Measurements from ENCODE around the gene RBFOX1.

The RBFOX1 gene

DNA sequence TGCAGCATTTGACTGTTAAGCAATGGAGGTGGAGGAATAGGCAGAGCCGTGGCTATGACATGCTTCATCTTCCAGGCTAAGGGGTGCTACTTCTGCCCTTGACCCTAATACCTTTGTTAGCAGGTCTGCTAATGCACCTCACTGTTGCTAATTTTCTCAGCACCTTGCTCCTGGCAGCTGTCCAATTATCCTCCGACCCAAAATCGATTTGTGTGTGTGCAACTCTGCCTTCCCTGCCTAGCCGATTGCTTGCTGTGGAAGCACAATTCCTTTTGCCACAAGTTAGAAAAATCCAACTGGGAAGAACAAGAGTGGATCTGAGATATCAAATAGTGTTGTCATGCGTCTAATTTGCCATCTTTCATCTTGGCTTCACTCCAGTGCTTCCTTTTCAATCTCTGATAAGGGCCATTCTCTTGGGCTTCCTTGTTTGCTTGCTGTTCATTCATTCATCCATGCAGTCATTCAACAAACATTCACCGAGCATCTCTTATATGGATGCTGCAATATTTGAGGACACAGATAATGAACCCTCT, 422.8 kb downstream of the RBFOX1 start:
- no peak overlapping the region for H3K9ac ChIP-seq (ENCODE audit: low read depth, low read length, poor library complexity, severe bottlenecking)
- H3K9me2 ChIP-seq (replicated peaks; ENCODE audit: low read depth, low read length): no peaks in the 10 kb centered on the region
- no peaks in the 10 kb centered on the region for H3K79me2 ChIP-seq (ENCODE audit: insufficient read depth, low read length)
- no peaks in the 10 kb centered on the region for H3K36me3 ChIP-seq (ENCODE audit: insufficient read depth, low read length)
- no peaks in the 10 kb centered on the region for H3K4me1 ChIP-seq (ENCODE audit: insufficient read depth, low read length, poor library complexity, severe bottlenecking)
- no peaks in the 10 kb centered on the region for H4K20me1 ChIP-seq (ENCODE audit: insufficient read depth, low read length, poor library complexity, severe bottlenecking)
- no peaks in the 10 kb centered on the region for H3F3A ChIP-seq (ENCODE audit: low read depth)
- no peak overlapping the region for H3K4me3 ChIP-seq (ENCODE audit: low read length, poor library complexity, severe bottlenecking)
- no peak overlapping the region for H2AFZ ChIP-seq (ENCODE audit: low read length)
- TF ChIP-seq EZH2phosphoT487 (IDR thresholded peaks at IDR 0.05; ENCODE audit: borderline replicate concordance): no peak
- TF ChIP-seq, protein P1, sequence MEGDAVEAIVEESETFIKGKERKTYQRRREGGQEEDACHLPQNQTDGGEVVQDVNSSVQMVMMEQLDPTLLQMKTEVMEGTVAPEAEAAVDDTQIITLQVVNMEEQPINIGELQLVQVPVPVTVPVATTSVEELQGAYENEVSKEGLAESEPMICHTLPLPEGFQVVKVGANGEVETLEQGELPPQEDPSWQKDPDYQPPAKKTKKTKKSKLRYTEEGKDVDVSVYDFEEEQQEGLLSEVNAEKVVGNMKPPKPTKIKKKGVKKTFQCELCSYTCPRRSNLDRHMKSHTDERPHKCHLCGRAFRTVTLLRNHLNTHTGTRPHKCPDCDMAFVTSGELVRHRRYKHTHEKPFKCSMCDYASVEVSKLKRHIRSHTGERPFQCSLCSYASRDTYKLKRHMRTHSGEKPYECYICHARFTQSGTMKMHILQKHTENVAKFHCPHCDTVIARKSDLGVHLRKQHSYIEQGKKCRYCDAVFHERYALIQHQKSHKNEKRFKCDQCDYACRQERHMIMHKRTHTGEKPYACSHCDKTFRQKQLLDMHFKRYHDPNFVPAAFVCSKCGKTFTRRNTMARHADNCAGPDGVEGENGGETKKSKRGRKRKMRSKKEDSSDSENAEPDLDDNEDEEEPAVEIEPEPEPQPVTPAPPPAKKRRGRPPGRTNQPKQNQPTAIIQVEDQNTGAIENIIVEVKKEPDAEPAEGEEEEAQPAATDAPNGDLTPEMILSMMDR (conservative IDR thresholded peaks at IDR 0.05; ENCODE audit: low read length): no peak
- no peaks in the 10 kb centered on the region for H3K9me3 ChIP-seq (ENCODE audit: insufficient read depth, low read depth, low read length)
- H3K4me2 ChIP-seq (ENCODE audit: low read depth, low read length, poor library complexity, severe bottlenecking): no peak overlapping the region
- H3K27me3 ChIP-seq (ENCODE audit: insufficient read depth, low read length, poor library complexity, severe bottlenecking): no peaks in the 10 kb centered on the region
